T47D (cell line): ENCODE results near the gene TRAIP.
A peak's percentile ranks its signal among the peaks of the same experiment; 100 is the strongest.
"Not testable (repeated sequence)": the region's sequence is repeated elsewhere in the genome, so short reads cannot be mapped to it uniquely, and the experiment has no call there.

Experiments used
- DNase-seq, 2 experiments: peaks; one replicate each; pipeline versions ENCODE4 v3.0.0 to v3.0.0-alpha.2; 2011 to 2012; ENCODE audit warnings: low read depth in 1 of 2, low spot score in 1 of 2
- JUND ChIP-seq: IDR thresholded peaks from 2 replicates; pipeline ENCODE4 v1.6.1; 2012; ENCODE audit warnings: low read depth
- in situ Hi-C: cut with HindIII; loops from 2 replicates; pipeline ENCODE4 v1.10.0; 2016; ENCODE audit warnings: low sequenced_read_pairs, low pct_unique_long_range_greater_than_20kb

Gene TRAIP

GRCh38 chr3:49840388-49840787 is 16.0 kb downstream of the TRAIP start:
- no peak for TF ChIP-seq JUND
- in situ Hi-C loops: no loop called here
- no peak for DNase-seq

GRCh38 chr3:49839193-49839809 is 17.1 kb downstream of the TRAIP start:
- in situ Hi-C loops: no loop called here
- TF ChIP-seq JUND: no peak
- peak; percentile 16 to 71 for DNase-seq

- no peak for DNase-seq
- no peak for TF ChIP-seq JUND
- in situ Hi-C loops: no loop called here
Observed at GRCh38 chr3:49831341-49831740, 25.0 kb downstream of the TRAIP start.

- in situ Hi-C loops: no loop called here
- no peak for DNase-seq
- no peak for TF ChIP-seq JUND
Observed at GRCh38 chr3:49826016-49826415, 30.3 kb downstream of the TRAIP start.

GRCh38 chr3:49823131-49823530 is 33.2 kb downstream of the TRAIP start:
- DNase-seq: not testable (repeated sequence)

GRCh38 chr3:49813497-49814174 is 42.7 kb downstream of the TRAIP start, which contains the start of gene UBA7:
Gene UBA7 (minus strand): TSS chr3:49813953. CDS start chr3:49813787, 166 bp downstream.
- in situ Hi-C loops: no loop called here
- DNase-seq: peak; percentile 30 to 51
- TF ChIP-seq JUND: no peak

More at GRCh38 chr3:49823131-49823530, 33.2 kb downstream of the TRAIP start:
- in situ Hi-C loops: not testable (repeated sequence)

GRCh38 chr3:49812916-49813496 is 43.4 kb downstream of the TRAIP start:
- in situ Hi-C loops: no loop called here
- DNase-seq: no peak

GRCh38 chr3:49807431-49808114 is 48.8 kb downstream of the TRAIP start:
- no peak for TF ChIP-seq JUND
- in situ Hi-C loops: no loop called here
- DNase-seq: no peak

More at GRCh38 chr3:49812916-49813496, 43.4 kb downstream of the TRAIP start:
- no peak for TF ChIP-seq JUND

- DNase-seq: no peak
- in situ Hi-C loops: no loop called here
- TF ChIP-seq JUND: no peak
Observed at GRCh38 chr3:49806850-49807249, 49.5 kb downstream of the TRAIP start.

- in situ Hi-C loops: no loop called here
- no peak for TF ChIP-seq JUND
- no peak for DNase-seq
Observed at GRCh38 chr3:49805897-49806701, 50.3 kb downstream of the TRAIP start.

GRCh38 chr3:49805367-49805782 is 51.0 kb downstream of the TRAIP start:
- in situ Hi-C loops: no loop called here
- no peak for TF ChIP-seq JUND
- DNase-seq: peak in 1 of 2 experiments; percentile 52
